Panc1 (cell line): ENCODE data around the gene WWOX. TPM values are rescaled to one million over a fixed set of nuclear protein-coding genes. Genes with fewer than 3 reads are reported as not detected.

ENCODE experiments used
- ATAC-seq: fragments of 200-7000 bp; cut with Tn5 transposase; 2 replicates; pipeline ENCODE4 v1.9.1; 2020; ENCODE audit warnings: mild to moderate bottlenecking, moderate library complexity
- BruUV-seq: library from RNA; stranded (reverse); fragments of 400-500 nt; replicated peaks from 2 replicates; lab custom pipeline; 2021; lab: Mats Ljungman, UMichigan
- CTCF ChIA-PET: fragments of 300-600 bp; sonication (Branson Sonifier 250); formaldehyde crosslinking; loops from one replicate; lab custom pipeline; 2022; ENCODE audit warnings: antibody characterized with exemption; lab: Charles Lee
- POLR2A ChIA-PET: fragments of 300-600 bp; sonication (Branson Sonifier 250); formaldehyde crosslinking; loops from one replicate; lab custom pipeline; 2022; ENCODE audit warnings: antibody characterized with exemption; lab: Charles Lee
- DNase-seq: peaks from one replicate; pipeline ENCODE4 v3.0.0-alpha.2; 2010; ENCODE audit warnings: low read depth, low spot score
- H3K27ac ChIP-seq: 2 replicates; pipeline ENCODE4 v1.5.1; 2011; ENCODE audit warnings: mild to moderate bottlenecking, low read length, inconsistent platforms
- H3K27me3 ChIP-seq: fragments of 200-500 bp; sonication (Bioruptor generic); 2 replicates; pipeline ENCODE4 v1.6.0; 2014; ENCODE audit warnings: low read length, inconsistent platforms; ENCODE audit not compliant: control insufficient read depth, insufficient read depth
- H3K36me3 ChIP-seq: fragments of 200-500 bp; sonication (Bioruptor generic); 2 replicates; pipeline ENCODE4 v1.5.1; 2014; ENCODE audit warnings: inconsistent platforms, mild to moderate bottlenecking, low read length, moderate library complexity; ENCODE audit not compliant: control insufficient read depth, insufficient read depth
- H3K4me1 ChIP-seq: 2 replicates; pipeline ENCODE4 v1.5.1; 2011; ENCODE audit warnings: inconsistent platforms, mild to moderate bottlenecking, low read length, moderate library complexity; ENCODE audit not compliant: control insufficient read depth, insufficient read depth
- H3K4me3 ChIP-seq, 2 experiments: 2 replicates each; pipeline ENCODE4 v1.5.1; 2011 to 2012; ENCODE audit warnings: low read depth in 2 of 2, low read length in 2 of 2, mild to moderate bottlenecking in 2 of 2, inconsistent platforms in 1 of 2, moderate library complexity in 1 of 2
- H3K9me3 ChIP-seq: fragments of 200-500 bp; sonication (Bioruptor generic); 2 replicates; pipeline ENCODE4 v1.5.1; 2014; ENCODE audit warnings: low read depth, mild to moderate bottlenecking, inconsistent platforms, low read length, moderate library complexity; ENCODE audit not compliant: control insufficient read depth, insufficient read depth
- POLR2AphosphoS5 ChIP-seq: IDR thresholded peaks from 2 replicates; pipeline ENCODE4 v1.6.1; 2012; ENCODE audit warnings: mild to moderate bottlenecking, low read depth, low read length, moderate library complexity
- SIN3A ChIP-seq: IDR thresholded peaks from 2 replicates; pipeline ENCODE4 v1.6.1; 2012; ENCODE audit warnings: low read depth, mild to moderate bottlenecking, low read length, moderate library complexity, borderline replicate concordance; ENCODE audit not compliant: insufficient read depth
- TCF7L2 ChIP-seq: IDR thresholded peaks from 2 replicates; pipeline ENCODE4 v1.6.1; 2011; ENCODE audit warnings: mild to moderate bottlenecking, low read depth, low read length, inconsistent platforms
- in situ Hi-C: cut with HindIII; loops from 2 replicates; pipeline ENCODE4 v1.10.0; 2016; ENCODE audit warnings: low sequenced_read_pairs, low pct_unique_long_range_greater_than_20kb
- intact Hi-C: fragments of 100-400 bp; cut with micrococcal nuclease; formaldehyde crosslinking; loops from one replicate; pipeline ENCODE4 v1.10.0; 2022; ENCODE audit not compliant: unreplicated experiment
- total RNA-seq: library from RNA; stranded (reverse); gene quantifications from one replicate; pipeline ENCODE4 v1.2.1, GENCODE V29; 2021; ENCODE audit not compliant: unreplicated experiment
- TF ChIP-seq, protein P1 (sequence below), 2 experiments: IDR thresholded peaks; 2 replicates each; pipeline ENCODE4 v1.6.1; 2011 to 2012; ENCODE audit warnings: low read depth in 2 of 2, control low read depth in 1 of 2, low read length in 1 of 2, mild to moderate bottlenecking in 1 of 2, moderate library complexity in 1 of 2; ENCODE audit not compliant: insufficient read depth in 1 of 2
- TF ChIP-seq, protein P2 (sequence below): fragments of 450-650 bp; IDR thresholded peaks from 2 replicates; pipeline ENCODE4 v1.5.1; 2017; ENCODE audit warnings: mild to moderate bottlenecking

WWOX gene
- total RNA-seq, 1 experiment from 2014 or later, result 12.5 TPM

DNA sequence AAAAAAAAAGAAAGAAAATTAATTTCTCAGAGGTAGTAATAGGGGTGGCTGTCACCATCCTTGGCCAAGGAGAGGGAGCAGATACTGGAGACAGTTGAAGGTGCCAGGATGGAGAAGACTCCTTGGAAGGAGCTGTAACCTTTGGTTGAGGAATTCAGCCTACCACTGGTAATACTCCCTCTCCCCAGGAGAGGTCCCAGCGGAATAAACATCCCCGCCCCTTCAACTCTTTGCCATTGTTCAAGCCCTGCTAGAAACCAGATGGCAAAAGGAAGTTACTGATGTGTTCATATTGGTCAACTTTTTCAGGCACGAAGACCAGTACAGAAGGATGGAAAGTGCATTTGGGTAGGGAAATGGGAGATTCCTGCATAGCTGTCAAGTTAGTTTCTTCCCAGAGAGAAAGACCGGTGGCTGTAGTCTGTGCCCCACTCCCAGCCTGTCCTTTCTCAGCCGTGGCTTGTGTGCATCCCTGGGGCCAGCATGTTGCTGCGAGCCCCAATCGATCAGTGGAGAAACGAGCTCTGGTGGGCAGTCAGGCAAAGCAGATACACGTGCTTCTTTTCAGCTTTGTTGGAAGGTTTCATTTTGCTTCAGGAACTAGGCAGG, 889.0 kb downstream of the WWOX start:
- no TSS peak for BruUV-seq
- DNase-seq (no peak), ATAC-seq (no peak)
- intact Hi-C loops (no loop called here), in situ Hi-C loops (no loop called here)
- ChIA-PET CTCF (no interaction called here), POLR2A (no interaction called here)
- no peaks in the 10 kb centered on the region for H3K27me3 ChIP-seq
- H3K9me3 ChIP-seq, result no peaks in the 10 kb centered on the region
- H3K4me1 ChIP-seq, result no peaks in the 10 kb centered on the region
- TF ChIP-seq, protein P1, sequence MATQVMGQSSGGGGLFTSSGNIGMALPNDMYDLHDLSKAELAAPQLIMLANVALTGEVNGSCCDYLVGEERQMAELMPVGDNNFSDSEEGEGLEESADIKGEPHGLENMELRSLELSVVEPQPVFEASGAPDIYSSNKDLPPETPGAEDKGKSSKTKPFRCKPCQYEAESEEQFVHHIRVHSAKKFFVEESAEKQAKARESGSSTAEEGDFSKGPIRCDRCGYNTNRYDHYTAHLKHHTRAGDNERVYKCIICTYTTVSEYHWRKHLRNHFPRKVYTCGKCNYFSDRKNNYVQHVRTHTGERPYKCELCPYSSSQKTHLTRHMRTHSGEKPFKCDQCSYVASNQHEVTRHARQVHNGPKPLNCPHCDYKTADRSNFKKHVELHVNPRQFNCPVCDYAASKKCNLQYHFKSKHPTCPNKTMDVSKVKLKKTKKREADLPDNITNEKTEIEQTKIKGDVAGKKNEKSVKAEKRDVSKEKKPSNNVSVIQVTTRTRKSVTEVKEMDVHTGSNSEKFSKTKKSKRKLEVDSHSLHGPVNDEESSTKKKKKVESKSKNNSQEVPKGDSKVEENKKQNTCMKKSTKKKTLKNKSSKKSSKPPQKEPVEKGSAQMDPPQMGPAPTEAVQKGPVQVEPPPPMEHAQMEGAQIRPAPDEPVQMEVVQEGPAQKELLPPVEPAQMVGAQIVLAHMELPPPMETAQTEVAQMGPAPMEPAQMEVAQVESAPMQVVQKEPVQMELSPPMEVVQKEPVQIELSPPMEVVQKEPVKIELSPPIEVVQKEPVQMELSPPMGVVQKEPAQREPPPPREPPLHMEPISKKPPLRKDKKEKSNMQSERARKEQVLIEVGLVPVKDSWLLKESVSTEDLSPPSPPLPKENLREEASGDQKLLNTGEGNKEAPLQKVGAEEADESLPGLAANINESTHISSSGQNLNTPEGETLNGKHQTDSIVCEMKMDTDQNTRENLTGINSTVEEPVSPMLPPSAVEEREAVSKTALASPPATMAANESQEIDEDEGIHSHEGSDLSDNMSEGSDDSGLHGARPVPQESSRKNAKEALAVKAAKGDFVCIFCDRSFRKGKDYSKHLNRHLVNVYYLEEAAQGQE (IDR thresholded peaks at IDR 0.05; ENCODE audit: insufficient read depth in 1 of 2, low read depth in 2 of 2, low read length in 1 of 2), result no peak
- TF ChIP-seq POLR2AphosphoS5 (no peak), TCF7L2 (no peak), SIN3A (no peak)
- TF ChIP-seq, protein P2, sequence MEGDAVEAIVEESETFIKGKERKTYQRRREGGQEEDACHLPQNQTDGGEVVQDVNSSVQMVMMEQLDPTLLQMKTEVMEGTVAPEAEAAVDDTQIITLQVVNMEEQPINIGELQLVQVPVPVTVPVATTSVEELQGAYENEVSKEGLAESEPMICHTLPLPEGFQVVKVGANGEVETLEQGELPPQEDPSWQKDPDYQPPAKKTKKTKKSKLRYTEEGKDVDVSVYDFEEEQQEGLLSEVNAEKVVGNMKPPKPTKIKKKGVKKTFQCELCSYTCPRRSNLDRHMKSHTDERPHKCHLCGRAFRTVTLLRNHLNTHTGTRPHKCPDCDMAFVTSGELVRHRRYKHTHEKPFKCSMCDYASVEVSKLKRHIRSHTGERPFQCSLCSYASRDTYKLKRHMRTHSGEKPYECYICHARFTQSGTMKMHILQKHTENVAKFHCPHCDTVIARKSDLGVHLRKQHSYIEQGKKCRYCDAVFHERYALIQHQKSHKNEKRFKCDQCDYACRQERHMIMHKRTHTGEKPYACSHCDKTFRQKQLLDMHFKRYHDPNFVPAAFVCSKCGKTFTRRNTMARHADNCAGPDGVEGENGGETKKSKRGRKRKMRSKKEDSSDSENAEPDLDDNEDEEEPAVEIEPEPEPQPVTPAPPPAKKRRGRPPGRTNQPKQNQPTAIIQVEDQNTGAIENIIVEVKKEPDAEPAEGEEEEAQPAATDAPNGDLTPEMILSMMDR, result 0 out of 2 replicates have a peak, but pooled peaks have one; percentile 1
- H3K36me3 ChIP-seq, result no peaks in the 10 kb centered on the region
- H3K27ac ChIP-seq, result no peak overlapping the region
- no peak overlapping the region for H3K4me3 ChIP-seq

DNA sequence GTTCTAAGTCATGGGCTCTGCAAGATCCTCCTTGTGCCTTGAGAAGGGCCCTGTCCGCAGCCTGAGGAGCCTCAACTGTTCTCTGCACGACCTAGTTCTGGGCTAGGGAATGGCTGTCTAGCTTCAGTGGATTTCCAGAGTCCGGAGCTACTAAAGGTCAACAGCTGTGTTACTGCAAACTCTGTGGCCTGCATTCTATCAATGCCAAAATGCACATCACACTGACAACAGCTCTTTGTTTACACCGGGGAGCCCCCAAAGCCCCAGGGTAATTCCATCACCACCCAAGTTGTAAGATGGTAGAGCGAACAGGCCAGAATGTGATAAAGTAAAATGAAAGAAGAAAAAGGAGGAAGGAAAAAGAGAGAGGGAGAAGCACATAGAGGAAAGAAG, 890.9 kb downstream of the WWOX start:
- no peaks in the 10 kb centered on the region for H3K9me3 ChIP-seq
- no peak for DNase-seq
- H3K36me3 ChIP-seq, result no peaks in the 10 kb centered on the region
- CTCF ChIA-PET, result no interaction called here
- ATAC-seq, result no peak
- intact Hi-C loops (no loop called here), in situ Hi-C loops (no loop called here)
- TF ChIP-seq TCF7L2, result no peak
- TF ChIP-seq POLR2AphosphoS5, result no peak
- no peak for TF ChIP-seq SIN3A
- TF ChIP-seq, protein P1 (IDR thresholded peaks at IDR 0.05; ENCODE audit: insufficient read depth in 1 of 2, low read depth in 2 of 2, low read length in 1 of 2), result no peak
- TF ChIP-seq, protein P2, result no peak
- no peak overlapping the region for H3K4me3 ChIP-seq
- no peaks in the 10 kb centered on the region for H3K27me3 ChIP-seq
- H3K4me1 ChIP-seq, result no peaks in the 10 kb centered on the region
- BruUV-seq, result no TSS peak
- no peak overlapping the region for H3K27ac ChIP-seq
- POLR2A ChIA-PET, result no interaction called here
